ENCODE results near the gene RASSF3.

- TF ChIP-seq, protein P1, sequence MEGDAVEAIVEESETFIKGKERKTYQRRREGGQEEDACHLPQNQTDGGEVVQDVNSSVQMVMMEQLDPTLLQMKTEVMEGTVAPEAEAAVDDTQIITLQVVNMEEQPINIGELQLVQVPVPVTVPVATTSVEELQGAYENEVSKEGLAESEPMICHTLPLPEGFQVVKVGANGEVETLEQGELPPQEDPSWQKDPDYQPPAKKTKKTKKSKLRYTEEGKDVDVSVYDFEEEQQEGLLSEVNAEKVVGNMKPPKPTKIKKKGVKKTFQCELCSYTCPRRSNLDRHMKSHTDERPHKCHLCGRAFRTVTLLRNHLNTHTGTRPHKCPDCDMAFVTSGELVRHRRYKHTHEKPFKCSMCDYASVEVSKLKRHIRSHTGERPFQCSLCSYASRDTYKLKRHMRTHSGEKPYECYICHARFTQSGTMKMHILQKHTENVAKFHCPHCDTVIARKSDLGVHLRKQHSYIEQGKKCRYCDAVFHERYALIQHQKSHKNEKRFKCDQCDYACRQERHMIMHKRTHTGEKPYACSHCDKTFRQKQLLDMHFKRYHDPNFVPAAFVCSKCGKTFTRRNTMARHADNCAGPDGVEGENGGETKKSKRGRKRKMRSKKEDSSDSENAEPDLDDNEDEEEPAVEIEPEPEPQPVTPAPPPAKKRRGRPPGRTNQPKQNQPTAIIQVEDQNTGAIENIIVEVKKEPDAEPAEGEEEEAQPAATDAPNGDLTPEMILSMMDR (conservative IDR thresholded peaks at IDR 0.05; ENCODE audit: low read length): no peak
- TF ChIP-seq EZH2phosphoT487 (IDR thresholded peaks at IDR 0.05; ENCODE audit: borderline replicate concordance): no peak
These were observed 64.2 kb downstream of the RASSF3 start for GRCh38 chr12:64674367-64674922.
